Mesenchymal stem cell (in vitro differentiated cells and primary cell): ENCODE measurements around the gene ATG10. TPM values are rescaled to one million over a fixed set of nuclear protein-coding genes. Genes with fewer than 3 reads are reported as not detected.

ENCODE experiments used
- DNase-seq: peaks from one replicate; pipeline ENCODE4 v3.0.0-alpha.2; 2013
- H2AFZ ChIP-seq: one replicate; pipeline ENCODE4 v1.6.1; 2013; ENCODE audit warnings: low read depth, mild to moderate bottlenecking, control low read depth, inconsistent platforms, low read length, moderate library complexity
- H2AK5ac ChIP-seq: 2 replicates; pipeline ENCODE4 v1.6.1; 2013; ENCODE audit warnings: low read length, moderate library complexity, mild to moderate bottlenecking, inconsistent platforms; ENCODE audit not compliant: severe bottlenecking
- H2BK120ac ChIP-seq: one replicate; pipeline ENCODE4 v1.6.1; 2013; ENCODE audit warnings: low read depth, mild to moderate bottlenecking, inconsistent platforms, low read length, moderate library complexity
- H2BK12ac ChIP-seq, 2 experiments: one replicate each; pipeline ENCODE4 v1.6.1; 2013; ENCODE audit warnings: inconsistent platforms in 2 of 2, low read length in 2 of 2, mild to moderate bottlenecking in 2 of 2, moderate library complexity in 2 of 2, control low read depth in 1 of 2
- H2BK15ac ChIP-seq: one replicate; pipeline ENCODE4 v1.6.1; 2013; ENCODE audit warnings: mild to moderate bottlenecking, low read depth, inconsistent platforms; ENCODE audit not compliant: poor library complexity, severe bottlenecking
- H2BK5ac ChIP-seq: 2 replicates; pipeline ENCODE4 v1.6.1; 2013; ENCODE audit warnings: low read depth, mild to moderate bottlenecking, low read length, control low read depth, inconsistent platforms; ENCODE audit not compliant: poor library complexity, severe bottlenecking
- H3K14ac ChIP-seq, 2 experiments: one replicate each; pipeline ENCODE4 v1.6.1; 2013; ENCODE audit warnings: inconsistent platforms in 2 of 2, low read length in 2 of 2, control low read depth in 1 of 2, mild to moderate bottlenecking in 1 of 2, moderate library complexity in 1 of 2
- H3K18ac ChIP-seq, 2 experiments: one replicate each; pipeline ENCODE4 v1.6.1; 2013; ENCODE audit warnings: inconsistent platforms in 2 of 2, low read length in 2 of 2, control low read depth in 1 of 2, low read depth in 1 of 2, mild to moderate bottlenecking in 1 of 2
- H3K23ac ChIP-seq, 2 experiments: one replicate each; pipeline ENCODE4 v1.6.1; 2013; ENCODE audit warnings: inconsistent platforms in 2 of 2, low read length in 2 of 2, mild to moderate bottlenecking in 2 of 2, moderate library complexity in 2 of 2, control low read depth in 1 of 2
- H3K27ac ChIP-seq: 2 replicates; pipeline ENCODE4 v1.5.1; 2013; ENCODE audit warnings: mild to moderate bottlenecking, moderate library complexity, low read length, control low read depth, inconsistent platforms; ENCODE audit not compliant: poor library complexity, severe bottlenecking
- H3K27me3 ChIP-seq, 2 experiments: 2 replicates each; pipeline versions ENCODE4 v1.6.1 to v1.7.0; 2013; ENCODE audit warnings: low read length in 2 of 2, mild to moderate bottlenecking in 2 of 2, moderate library complexity in 2 of 2, control low read depth in 1 of 2, inconsistent platforms in 1 of 2; ENCODE audit not compliant: control insufficient read depth in 1 of 2, insufficient read depth in 1 of 2
- H3K36me3 ChIP-seq, 2 experiments: 2 replicates each; pipeline versions ENCODE4 v1.6.1 to v1.7.0; 2013; ENCODE audit warnings: low read length in 2 of 2, control low read depth in 1 of 2, inconsistent platforms in 1 of 2, low read depth in 1 of 2, mild to moderate bottlenecking in 1 of 2; ENCODE audit not compliant: insufficient read depth in 2 of 2, control insufficient read depth in 1 of 2
- H3K4ac ChIP-seq, 2 experiments: one replicate each; pipeline ENCODE4 v1.6.1; 2013; ENCODE audit warnings: inconsistent platforms in 2 of 2, low read length in 2 of 2, mild to moderate bottlenecking in 2 of 2, moderate library complexity in 2 of 2, control low read depth in 1 of 2, low read depth in 1 of 2
- H3K4me1 ChIP-seq: 2 replicates; pipeline ENCODE4 v1.6.1; 2013; ENCODE audit warnings: low read depth, low read length, control low read depth; ENCODE audit not compliant: control insufficient read depth, insufficient read depth
- H3K4me2 ChIP-seq: 2 replicates; pipeline ENCODE4 v1.6.1; 2013; ENCODE audit warnings: low read length, mild to moderate bottlenecking, inconsistent platforms; ENCODE audit not compliant: poor library complexity, severe bottlenecking
- H3K4me3 ChIP-seq, 2 experiments: 2 replicates each; pipeline versions ENCODE4 v1.5.1 to v1.7.0; 2013; ENCODE audit warnings: low read length in 2 of 2, mild to moderate bottlenecking in 2 of 2, control low read depth in 1 of 2, low read depth in 1 of 2; ENCODE audit not compliant: insufficient read depth in 1 of 2
- H3K79me1 ChIP-seq: replicated peaks from 2 replicates; pipeline ENCODE4 v1.6.1; 2013; ENCODE audit warnings: mild to moderate bottlenecking, control low read depth, low read length, inconsistent platforms; ENCODE audit not compliant: poor library complexity, severe bottlenecking
- H3K9ac ChIP-seq: 2 replicates; pipeline ENCODE4 v1.7.0; 2013; ENCODE audit warnings: mild to moderate bottlenecking, low read length, moderate library complexity
- H3K9me3 ChIP-seq: 2 replicates; pipeline ENCODE4 v1.7.0; 2013; ENCODE audit warnings: mild to moderate bottlenecking, low read length; ENCODE audit not compliant: control insufficient read depth
- H4K8ac ChIP-seq: one replicate; pipeline ENCODE4 v1.6.1; 2013; ENCODE audit warnings: inconsistent platforms, mild to moderate bottlenecking, low read length, moderate library complexity
- H4K91ac ChIP-seq: one replicate; pipeline ENCODE4 v1.6.1; 2013; ENCODE audit warnings: mild to moderate bottlenecking, low read length, inconsistent platforms
- WGBS: methylation state at CpG from one replicate; pipeline ENCODE4 v1.1.7; 2013; ENCODE audit warnings: mixed read lengths; 5-methylcytosine and 5-hydroxymethylcytosine counted together
- polyA plus RNA-seq, 2 experiments: library from polyadenylated mRNA; stranded (reverse); fragments of 200-250 nt; gene quantifications; one replicate each; pipeline ENCODE4 v1.2.3, GENCODE V29; 2013

Gene ATG10
- polyA plus RNA-seq (2013, experiment 1 of 2), result 4.8 TPM
- polyA plus RNA-seq (2013, experiment 2 of 2), result 4.8 TPM

- peak within 1 kb of the TSS; percentile 97 for H4K8ac ChIP-seq
- peak within 1 kb of the TSS; percentile 95 for H2BK15ac ChIP-seq
- H2BK120ac ChIP-seq, result peak within 1 kb of the TSS; percentile 44
- WGBS, result under 1% methylated on average over 54 of the region's 77 CpGs
- H3K4ac ChIP-seq, result peak within 1 kb of the TSS; percentile 29 to 89
- H3K27me3 ChIP-seq, result no peaks in the 10 kb centered on the region
- peak within 1 kb of the TSS; percentile 94 for H4K91ac ChIP-seq
- peak within 1 kb of the TSS; percentile 63 for H3K4me2 ChIP-seq
- peaks cover 0 to 3% of the 10 kb centered on the region in 2 experiments for H3K36me3 ChIP-seq
- H3K23ac ChIP-seq, result no peak within 1 kb of the TSS
- H3K9me3 ChIP-seq, result no peaks in the 10 kb centered on the region
- H3K14ac ChIP-seq, result peak within 1 kb of the TSS in 1 of 2 experiments; percentile 69
- peak; percentile 93 for DNase-seq
- H3K27ac ChIP-seq, result peak within 1 kb of the TSS; percentile 84
- H3K79me1 ChIP-seq, result peaks cover 3% of the 10 kb centered on the region
- peak within 1 kb of the TSS; percentile 95 to 96 for H3K18ac ChIP-seq
- H3K9ac ChIP-seq, result peak within 1 kb of the TSS; percentile 95
- peak within 1 kb of the TSS; percentile 73 to 83 for H3K4me3 ChIP-seq
- peak within 1 kb of the TSS in 1 of 2 experiments; percentile 39 for H2BK12ac ChIP-seq
- no peaks in the 10 kb centered on the region for H3K4me1 ChIP-seq
- peak within 1 kb of the TSS; percentile 80 for H2BK5ac ChIP-seq
- no peak within 1 kb of the TSS for H2AK5ac ChIP-seq
- peak within 1 kb of the TSS; percentile 89 for H2AFZ ChIP-seq
These were observed at the start of gene ATG10 for GRCh38 chr5:81971712-81972491. TSS of gene ATG10 (plus strand) at chr5:81972023. CDS start at chr5:81987571, 15,548 bp downstream.

GRCh38 chr5:81922854-81923279 lies 49.0 kb upstream of the ATG10 start:
- Histone ChIP-seq H4K91ac (no peak overlapping the region), H3K4me2 (no peak overlapping the region), H2BK12ac (no peak overlapping the region), H3K9ac (no peak overlapping the region), H3K4me3 (no peak overlapping the region), H4K8ac (no peak overlapping the region), H3K4me1 (no peaks in the 10 kb centered on the region), H2BK5ac (no peak overlapping the region), H3K4ac (no peak overlapping the region), H2BK120ac (no peak overlapping the region), H3K79me1 (no peaks in the 10 kb centered on the region), H2BK15ac (no peak overlapping the region), H3K23ac (no peak overlapping the region), H3K36me3 (no peaks in the 10 kb centered on the region), H3K27me3 (peaks cover 0 to 4% of the 10 kb centered on the region in 2 experiments), H3K14ac (no peak overlapping the region), H3K27ac (no peak overlapping the region), H2AK5ac (no peak overlapping the region), H3K9me3 (no peaks in the 10 kb centered on the region), H3K18ac (no peak overlapping the region), H2AFZ (no peak overlapping the region)
- no peak for DNase-seq
- 76% methylated on average over 4 of the region's 4 CpGs for WGBS

GRCh38 chr5:81924442-81924841 lies 47.4 kb upstream of the ATG10 start:
- H4K91ac ChIP-seq, result no peak overlapping the region
- no peak overlapping the region for H3K23ac ChIP-seq
- H3K4ac ChIP-seq, result no peak overlapping the region
- no peak overlapping the region for H2BK12ac ChIP-seq
- no peaks in the 10 kb centered on the region for H3K9me3 ChIP-seq
- no peak overlapping the region for H3K14ac ChIP-seq
- peaks cover 0 to 4% of the 10 kb centered on the region in 2 experiments for H3K27me3 ChIP-seq
- no peak overlapping the region for H2BK15ac ChIP-seq
- no peak overlapping the region for H2BK5ac ChIP-seq
- H4K8ac ChIP-seq, result no peak overlapping the region
- no peak for DNase-seq
- no peaks in the 10 kb centered on the region for H3K36me3 ChIP-seq
- H3K27ac ChIP-seq, result no peak overlapping the region
- H2BK120ac ChIP-seq, result no peak overlapping the region
- H3K9ac ChIP-seq, result no peak overlapping the region
- no peak overlapping the region for H3K18ac ChIP-seq
- no peak overlapping the region for H2AK5ac ChIP-seq
- no peaks in the 10 kb centered on the region for H3K79me1 ChIP-seq
- H3K4me3 ChIP-seq, result no peak overlapping the region
- 90% methylated on average over 4 of the region's 4 CpGs for WGBS
- H3K4me1 ChIP-seq, result no peaks in the 10 kb centered on the region
- no peak overlapping the region for H3K4me2 ChIP-seq
- no peak overlapping the region for H2AFZ ChIP-seq

- Histone ChIP-seq H3K4me3 (no peak overlapping the region), H2AFZ (no peak overlapping the region), H4K91ac (no peak overlapping the region), H2AK5ac (no peak overlapping the region), H3K18ac (no peak overlapping the region), H2BK5ac (no peak overlapping the region), H3K23ac (no peak overlapping the region), H3K79me1 (no peaks in the 10 kb centered on the region), H3K4me1 (no peaks in the 10 kb centered on the region), H3K27me3 (peaks cover 0 to 4% of the 10 kb centered on the region in 2 experiments), H3K9me3 (no peaks in the 10 kb centered on the region), H3K14ac (no peak overlapping the region), H3K9ac (no peak overlapping the region), H4K8ac (no peak overlapping the region), H2BK12ac (no peak overlapping the region), H3K4ac (no peak overlapping the region), H3K36me3 (no peaks in the 10 kb centered on the region), H3K4me2 (no peak overlapping the region), H3K27ac (no peak overlapping the region), H2BK120ac (no peak overlapping the region), H2BK15ac (no peak overlapping the region)
- no peak for DNase-seq
- WGBS, result 77% methylated on average over 3 of the region's 4 CpGs
These were observed 46.8 kb upstream of the ATG10 start for GRCh38 chr5:81925009-81925408.
